HG02981 (cell line): Measurements from ENCODE around the gene NHEJ1.

ENCODE experiments used
- ATAC-seq: cut with Tn5 transposase; IDR thresholded peaks from one replicate; pipeline ENCODE4 v1.9.1; 2021; ENCODE audit warnings: mild to moderate bottlenecking, moderate library complexity; ENCODE audit not compliant: unreplicated experiment

NHEJ1 gene

DNA sequence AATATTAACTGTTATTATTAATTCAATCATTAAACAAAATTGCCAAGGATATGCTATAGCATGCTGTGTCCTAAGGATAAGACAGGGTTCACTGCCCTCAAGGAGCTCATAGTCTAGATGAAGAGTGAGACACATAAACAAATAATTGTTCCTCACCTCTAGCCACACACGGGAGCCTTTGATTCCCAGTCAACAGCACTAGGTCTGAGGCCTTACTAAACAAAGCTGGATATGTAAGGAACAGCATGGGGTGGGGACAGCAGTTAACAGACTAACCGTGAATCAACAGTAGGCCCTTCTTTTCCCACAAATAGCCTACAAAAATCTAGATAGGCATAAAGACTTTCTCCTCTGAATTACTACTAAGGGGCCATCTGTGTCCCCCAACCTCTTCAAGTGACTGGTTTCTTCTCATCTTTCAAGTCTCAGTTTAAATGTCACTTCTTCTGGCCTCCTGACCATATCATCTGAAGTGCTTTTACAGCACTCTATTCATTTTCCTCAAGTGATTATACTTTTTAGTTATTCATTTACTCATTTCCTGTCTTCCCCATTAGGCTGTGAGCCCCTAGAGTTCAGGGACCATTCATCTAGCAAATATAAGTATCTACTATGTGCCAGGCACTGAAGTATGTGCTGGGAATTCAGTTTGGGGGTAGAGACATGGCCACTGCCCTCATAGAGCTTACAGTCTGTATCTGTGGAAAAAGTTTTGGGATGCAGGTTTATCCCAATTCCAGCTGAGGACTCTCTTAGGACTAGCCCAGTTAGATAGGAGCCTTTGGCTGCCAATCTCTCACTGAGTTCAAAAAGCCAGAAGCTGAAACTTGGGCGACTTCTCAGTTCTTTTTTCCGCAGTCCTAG, 69.9 kb downstream of the NHEJ1 start:
- ATAC-seq = no peak

DNA sequence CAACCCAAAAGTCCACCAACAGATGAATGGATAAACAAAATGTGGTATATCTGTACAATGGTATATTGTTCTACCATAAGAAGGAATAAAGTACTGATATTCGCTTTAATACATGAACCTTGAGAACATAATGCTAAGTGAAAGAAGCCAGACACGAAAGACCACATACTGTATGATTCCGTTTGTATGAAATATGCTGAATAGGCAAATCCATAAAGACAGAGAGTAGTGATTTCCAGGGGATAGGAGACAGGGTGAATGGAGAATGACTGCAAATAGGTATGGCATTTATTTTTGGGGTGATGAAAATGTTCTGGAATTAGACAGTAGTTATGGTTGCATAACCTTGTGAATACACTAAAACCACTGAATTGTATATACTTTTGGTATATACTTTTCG, 71.3 kb downstream of the NHEJ1 start:
- ATAC-seq = no peak

DNA sequence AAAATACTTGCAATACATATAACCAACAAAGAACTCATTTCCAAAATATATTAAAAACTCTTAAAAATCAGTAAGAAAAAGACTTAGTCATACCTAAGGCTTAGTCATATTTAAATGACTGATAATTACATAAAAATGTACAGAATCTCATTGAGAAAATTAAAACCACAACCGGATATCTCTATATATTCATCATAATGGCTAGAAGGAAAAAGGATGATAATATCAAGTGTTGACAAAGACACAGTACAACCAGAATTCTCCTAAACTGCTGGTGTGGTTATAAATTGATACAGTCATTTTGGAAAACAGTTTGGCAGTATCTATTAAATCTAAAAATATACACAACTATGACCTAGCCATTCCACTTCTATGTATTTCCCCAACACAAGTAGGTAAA, 72.8 kb downstream of the NHEJ1 start:
- ATAC-seq = no peak

DNA sequence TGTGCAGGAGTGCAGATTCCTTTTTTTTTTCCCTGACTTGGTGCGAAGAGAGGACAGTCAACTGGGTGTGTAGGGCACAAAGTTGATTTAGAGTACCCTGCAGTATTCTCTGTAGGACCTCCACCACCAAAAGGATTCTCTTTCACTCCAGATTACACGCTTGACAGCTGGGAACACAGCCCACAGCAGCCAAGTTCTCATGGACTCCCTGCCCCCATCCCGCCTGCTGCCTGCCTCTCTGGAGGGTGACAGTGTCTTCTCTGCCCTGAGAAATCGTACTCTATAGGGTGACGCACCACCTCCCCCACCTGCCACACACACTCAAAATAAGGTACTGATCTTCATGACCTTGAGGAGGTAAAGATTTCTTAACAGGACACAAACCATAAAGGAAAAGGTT, 73.3 kb downstream of the NHEJ1 start:
- no peak for ATAC-seq

DNA sequence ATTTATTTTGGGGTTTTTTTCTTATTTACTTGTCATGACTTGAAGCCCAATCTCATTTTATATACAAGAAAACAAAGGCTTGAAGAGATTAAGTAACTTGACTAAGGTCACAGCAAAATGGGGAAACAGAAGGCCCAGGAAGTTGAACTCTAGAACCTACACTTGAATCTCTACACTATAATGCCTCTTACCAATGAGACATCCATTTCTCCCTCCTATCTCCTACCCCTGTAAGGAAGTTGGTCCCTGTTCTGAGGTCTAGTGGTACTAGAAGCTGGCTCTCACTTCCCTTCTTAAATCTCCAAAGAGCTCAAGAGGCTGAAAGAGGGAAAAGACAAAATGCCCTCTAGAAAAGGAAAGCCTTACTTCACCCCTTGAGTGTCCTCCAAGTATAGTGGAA, 74.4 kb downstream of the NHEJ1 start:
- ATAC-seq = no peak

DNA sequence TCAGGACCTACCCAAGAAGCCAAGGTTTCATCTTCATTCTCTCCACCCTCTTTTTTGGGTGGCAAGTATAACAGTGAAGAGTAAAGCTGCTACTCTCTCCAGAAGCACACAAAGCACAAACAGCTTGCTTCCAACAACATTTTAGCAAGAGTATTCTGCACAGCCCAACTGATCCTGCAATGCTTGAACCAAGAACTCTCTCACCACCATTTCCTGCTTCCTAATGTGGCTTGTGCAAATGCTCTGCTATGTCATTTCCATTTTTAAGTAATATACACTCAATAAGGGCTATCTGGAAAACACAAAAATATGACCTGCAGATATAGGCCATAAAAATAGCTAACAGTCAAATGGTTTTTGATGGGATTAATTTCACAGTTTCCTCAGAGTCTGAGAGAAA, 75.8 kb downstream of the NHEJ1 start:
- no peak for ATAC-seq

DNA sequence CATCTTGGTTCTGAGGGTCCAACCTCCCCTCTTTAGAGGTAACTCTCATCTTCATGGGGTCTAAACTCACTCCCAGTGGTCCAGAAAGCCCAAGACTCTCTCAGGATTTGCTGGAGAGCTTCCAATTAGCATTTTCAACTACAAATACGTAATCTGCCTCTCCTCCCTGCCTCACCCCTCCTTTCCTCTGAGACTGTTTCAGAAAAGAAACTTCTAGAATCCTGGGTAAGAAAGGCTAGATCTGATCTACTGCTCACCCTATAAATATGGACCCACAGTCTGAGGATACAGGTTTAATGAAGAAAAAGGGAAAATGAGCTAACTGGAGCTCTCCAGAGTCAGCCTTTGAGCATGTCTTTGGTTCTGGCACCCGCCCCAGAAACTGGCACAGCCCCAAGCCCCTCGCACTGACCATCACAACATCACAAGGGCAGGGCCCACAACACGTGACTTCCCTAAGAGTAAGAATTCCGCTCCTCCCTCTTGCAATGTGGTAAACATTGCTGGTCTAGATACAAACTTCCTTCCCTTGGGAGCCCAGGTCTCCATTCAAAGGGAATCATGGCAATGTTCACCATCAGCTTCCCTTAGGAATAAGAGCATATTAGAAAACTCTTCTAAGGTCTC, 78.2 kb downstream of the NHEJ1 start:
- ATAC-seq = no peak

DNA sequence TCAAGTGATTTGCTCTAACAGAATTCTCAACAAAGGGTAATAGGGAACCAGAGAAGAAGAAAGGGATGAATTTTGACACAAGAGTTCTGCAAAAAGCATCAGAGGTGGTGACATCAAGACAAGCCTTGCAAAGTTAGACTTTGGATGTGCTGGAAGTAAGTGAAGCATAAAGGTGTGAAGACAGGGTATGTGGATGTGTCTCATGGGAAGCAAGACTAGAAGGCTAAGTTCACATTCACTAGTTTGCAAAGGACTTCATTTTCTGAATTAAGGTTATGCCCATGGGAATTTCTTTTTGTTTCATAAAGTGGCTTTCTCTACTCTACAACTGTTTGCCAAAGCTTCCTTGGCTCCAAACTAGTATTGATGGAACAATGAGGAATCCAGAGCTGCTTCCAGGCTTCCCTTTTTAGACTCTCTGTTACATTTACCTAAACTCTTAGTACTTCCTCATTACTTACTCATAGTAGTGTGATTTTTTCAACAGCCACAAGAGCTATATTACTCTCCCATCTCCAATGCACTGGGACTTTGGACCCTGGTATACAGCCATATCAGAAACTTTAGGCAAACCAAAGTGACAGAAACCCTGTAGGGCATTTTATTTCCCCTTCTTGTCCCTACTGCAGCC, 78.8 kb downstream of the NHEJ1 start:
- no peak for ATAC-seq

DNA sequence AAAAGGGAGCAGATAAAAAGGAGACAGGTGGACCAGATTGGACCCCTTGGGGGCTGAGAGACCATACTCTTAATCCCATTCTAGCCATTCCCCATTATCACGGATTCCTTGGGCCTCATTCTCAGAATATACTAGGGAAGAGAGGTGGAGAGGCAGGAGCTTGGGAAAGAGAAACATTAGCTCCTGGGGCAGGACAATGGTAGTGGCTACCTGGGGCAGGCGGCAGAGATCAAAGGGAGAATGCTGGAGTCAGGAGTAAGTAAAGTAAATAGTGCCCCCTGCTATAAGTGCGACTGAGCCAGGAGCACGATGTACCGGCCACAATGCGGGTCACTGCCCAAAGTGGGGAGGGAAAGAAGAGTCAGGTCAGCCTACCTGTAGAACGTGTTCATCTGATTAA, 79.5 kb downstream of the NHEJ1 start:
- ATAC-seq = no peak

DNA sequence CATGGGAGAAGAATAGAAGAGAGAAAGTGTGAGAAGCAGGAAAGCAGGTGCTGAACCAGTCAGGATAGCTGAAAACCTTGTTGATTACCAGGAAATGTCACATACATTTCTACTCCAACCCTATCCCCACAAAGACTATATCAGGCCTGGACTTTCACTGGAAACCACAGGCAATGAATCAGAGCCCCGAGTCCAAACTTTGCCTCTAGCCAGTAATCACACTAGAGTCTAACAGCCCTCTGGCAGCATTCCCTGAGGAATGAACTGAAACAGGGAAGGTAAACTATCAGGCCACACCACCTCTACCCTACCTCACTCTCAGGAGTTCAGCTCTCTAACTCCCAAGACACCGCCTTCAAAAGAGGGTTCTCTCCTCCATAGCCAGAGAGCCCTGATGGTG, 81.2 kb downstream of the NHEJ1 start:
- no peak for ATAC-seq

DNA sequence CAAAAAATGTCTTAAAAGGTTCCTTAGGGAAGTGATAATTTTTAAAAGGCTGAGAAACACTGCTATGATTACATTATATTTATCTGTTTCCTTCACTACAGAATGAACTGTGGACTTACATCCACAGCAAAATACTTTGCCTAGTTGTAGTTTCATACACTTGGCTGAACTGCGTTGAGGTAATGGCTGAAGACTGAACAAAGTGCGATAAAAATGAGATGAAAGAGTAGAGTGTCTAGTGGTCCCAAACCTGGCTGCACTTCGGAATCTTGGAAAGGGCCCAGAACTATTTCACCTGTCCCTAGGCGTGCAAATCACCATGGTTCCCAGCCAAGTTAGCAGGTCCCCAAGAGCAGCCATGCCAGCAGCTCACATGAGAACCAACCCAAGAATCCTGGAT, 81.7 kb downstream of the NHEJ1 start:
- no peak for ATAC-seq

DNA sequence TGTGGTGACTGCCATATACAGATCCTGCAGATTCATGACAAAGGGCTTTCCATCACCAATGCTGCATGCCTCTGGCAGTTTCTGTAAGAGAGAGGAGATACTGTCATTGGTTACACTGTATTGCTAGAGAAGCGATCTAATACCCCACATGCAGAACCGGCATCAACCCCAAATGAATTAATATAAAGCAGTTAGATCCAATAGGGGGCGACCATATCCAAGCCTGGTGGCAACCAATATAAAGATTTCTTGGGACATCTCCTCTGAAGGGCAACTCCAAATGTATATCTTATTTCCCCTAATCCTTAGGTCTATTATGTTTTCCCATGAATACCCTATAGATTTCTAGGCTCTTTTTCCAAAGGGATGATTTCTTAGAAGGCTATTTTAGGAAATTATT, 82.5 kb downstream of the NHEJ1 start:
- no peak for ATAC-seq

DNA sequence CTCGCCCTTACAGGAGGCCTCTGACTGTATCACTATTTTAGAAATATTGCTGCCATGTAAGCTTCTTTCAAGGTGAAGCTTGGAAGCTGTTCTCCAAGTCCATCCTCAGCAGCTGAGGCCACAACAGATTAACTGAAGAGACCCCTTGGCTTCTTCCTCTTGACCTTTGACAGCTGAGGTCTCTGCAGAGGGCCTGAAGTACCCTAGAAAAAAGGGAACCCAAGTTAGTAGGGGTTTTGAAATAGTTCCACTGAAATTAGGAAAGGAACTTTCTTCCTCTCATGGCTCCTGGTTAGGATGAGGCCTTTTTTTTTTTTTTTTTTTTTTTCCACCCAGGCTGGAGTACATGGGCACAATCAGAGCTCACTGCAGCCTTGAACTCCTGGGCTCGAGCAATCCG, 84.4 kb downstream of the NHEJ1 start:
- no peak for ATAC-seq

DNA sequence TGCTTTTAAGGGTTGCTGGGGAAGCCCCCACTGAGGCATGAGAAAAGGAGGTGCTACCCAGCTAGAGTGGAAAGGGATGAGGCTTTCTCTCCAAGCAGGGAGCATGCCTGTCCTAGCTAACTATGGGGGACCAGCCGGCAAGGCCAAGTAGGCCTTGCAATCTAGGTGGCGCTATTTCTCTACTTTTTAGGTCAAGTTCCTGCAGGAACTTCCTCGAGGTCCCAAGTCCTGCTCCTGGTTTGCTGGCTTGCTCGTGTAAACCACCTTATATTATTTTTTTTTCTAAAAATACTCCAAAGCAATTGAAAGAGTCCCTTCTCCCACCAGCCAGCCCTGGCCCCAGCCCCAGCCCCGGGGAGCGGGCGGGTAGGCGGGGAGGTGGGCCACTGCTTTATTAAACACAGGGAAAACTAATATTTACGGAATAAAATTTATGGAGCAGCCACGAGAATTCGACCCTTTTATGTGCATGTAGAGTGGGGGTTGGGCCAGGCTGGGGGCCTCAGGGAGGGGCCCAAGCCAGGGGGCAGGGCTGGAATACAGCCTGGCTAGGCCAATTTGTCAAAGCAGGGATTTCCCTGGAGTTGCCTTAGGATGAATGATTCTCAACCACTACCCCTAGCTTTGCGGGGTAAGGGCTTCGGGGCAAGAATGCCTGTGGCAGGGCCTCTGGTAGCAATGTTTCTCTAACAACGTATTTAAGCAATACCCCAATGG, 87.0 kb downstream of the NHEJ1 start:
- ATAC-seq = no peak

DNA sequence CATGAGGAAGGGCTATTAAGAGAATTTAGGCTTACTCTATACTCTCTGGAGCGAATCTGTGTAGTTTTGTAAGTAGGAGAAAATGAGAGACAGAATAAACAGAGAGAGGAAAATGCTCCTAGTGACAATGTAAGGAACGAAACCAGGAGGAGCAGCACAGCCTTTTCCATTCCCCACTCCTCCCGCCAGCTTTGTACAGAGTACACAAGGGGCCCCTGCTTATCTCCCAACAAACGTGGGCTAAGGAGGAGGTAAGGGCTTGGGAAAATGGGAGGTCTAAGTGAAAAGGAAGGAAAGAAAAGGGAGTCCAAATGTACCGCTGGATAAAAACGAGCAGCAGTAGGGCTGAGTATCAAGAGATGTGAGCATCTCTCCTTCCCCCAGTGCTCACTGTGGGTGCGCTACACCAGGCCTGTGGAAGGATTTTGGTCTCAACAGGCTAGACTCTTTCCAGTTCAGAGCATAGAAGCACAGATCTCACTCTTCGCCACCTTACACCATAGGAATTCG, 87.8 kb downstream of the NHEJ1 start:
- no peak for ATAC-seq

DNA sequence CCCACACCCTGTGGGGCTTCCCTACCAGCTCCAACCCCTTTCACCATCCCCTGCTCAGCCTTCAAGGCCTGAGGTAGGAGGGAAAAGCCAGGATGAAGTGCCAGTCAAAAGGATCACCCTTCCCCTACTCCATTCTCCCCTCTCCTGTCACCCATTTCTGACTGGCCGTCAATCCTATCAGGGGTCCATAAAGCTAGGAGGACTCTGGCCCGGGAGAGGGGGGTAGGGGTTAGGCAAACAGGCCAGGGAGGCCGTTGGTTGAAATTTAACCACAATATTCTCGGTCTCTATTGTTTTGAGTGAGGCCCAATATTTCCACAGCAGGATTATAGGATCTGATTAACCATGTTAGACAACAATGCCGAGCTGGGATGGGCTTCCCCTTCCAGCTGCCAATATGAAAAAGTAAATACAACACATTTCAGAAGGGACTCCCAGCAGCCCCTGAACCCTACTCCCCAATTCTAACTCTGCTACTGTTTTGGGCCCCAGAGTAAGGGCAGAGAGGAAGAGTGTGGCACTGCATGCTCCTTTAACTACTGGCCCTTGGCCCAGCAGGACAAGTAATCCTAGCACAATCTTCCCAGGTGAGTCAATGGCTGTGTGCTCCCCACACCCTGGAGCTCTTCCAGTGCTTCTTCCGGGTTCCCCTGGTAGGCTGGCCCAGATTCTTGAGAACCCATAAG, 89.3 kb downstream of the NHEJ1 start:
- no peak for ATAC-seq

DNA sequence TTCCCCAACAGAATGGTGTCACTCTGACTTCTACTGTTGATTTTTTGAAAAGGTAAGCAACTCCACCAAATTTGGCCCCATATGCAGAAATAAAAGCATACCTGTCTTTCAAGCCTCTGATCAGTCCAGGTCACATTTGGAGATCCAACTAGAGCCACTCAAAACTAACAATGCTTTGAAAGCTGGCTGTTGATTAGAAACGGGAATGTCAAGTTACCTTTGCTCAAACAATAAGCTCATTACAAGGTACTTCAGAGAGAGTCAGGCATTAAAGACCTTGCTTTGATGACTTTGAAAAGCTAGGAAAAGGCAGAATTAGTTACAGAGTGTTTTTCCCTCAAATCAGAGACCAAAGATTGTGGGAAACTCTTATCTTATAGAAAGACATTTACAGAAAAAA, 95.1 kb downstream of the NHEJ1 start:
- ATAC-seq = no peak

DNA sequence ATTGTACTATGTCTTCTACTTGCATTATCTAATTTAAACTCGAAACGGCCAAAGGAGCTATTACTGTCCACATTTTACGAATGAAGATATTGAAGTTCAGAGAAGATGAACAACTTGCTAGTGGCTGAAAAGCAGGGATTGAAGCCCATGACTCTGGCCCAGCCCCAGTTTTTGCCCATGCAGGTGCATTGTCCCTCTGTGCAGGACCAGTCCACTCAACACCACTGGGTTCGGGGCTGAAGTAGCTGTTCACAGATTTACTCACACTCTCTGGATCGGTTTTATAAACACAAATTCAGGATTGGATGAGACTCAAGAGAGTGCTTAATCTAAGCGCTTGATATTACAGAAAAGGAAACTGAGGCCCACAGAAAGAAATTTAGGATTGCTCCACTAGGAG, 98.5 kb downstream of the NHEJ1 start:
- no peak for ATAC-seq

DNA sequence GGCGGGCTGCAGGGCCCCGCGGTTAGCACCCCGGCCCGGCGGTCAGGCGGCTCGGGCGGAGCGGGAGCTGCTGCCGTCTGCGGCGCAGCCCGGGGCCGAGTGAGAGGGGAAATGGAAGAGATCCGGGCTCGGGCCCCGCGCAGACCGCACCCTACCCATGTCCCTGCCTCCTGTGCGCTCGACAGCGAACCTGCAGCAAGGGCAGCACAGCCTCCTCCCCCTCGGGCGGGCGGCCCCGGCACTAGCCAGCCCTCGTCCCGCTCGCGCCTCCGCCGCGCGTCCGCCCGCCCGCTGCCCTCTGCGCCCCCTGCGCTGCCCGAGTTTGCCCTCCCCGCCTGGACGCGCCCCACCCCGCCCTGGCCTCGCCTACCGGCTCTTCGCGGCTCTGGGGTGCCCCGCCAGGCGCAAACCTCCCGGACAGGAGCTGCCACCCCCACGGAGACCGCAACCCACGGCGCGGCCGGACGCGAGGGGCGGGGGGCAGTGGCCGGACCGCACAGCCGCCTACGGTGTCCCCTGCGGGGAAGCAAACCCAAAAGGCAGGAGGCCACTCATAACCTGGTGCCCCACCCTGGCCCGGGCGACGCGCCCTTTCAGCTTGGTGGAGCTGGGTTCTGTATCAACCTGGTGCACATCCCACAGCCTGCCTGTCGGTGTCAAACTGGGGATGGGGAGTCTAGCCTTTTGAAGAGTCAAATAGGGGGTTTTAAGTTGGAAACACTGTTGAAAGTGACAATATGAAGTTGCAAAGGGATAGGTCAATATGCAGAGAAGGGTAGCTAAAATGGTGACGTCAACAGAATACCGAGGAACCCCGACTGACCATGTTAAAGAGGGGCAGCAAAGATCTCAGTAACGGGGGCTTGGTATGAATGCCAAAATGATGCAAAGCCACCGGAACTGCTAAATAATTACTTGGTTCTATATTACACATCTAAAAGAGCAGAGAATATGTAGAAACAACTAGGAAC, 99.5 kb downstream of the NHEJ1 start, which contains the start of gene IHH:
TSS of gene IHH (minus strand) at position 101 of the 971 bp plus-strand sequence. CDS start 454 bp downstream, outside the sequence.
- ATAC-seq = no peak
